ENCODE results near the gene DLG2. TPM values are rescaled to one million over a fixed set of nuclear protein-coding genes. Genes with fewer than 3 reads are reported as not detected.

DLG2 gene
- total RNA-seq, 4 donors from 2014 or later: 37.9 to 71.5 (median 44.9) TPM

DNA sequence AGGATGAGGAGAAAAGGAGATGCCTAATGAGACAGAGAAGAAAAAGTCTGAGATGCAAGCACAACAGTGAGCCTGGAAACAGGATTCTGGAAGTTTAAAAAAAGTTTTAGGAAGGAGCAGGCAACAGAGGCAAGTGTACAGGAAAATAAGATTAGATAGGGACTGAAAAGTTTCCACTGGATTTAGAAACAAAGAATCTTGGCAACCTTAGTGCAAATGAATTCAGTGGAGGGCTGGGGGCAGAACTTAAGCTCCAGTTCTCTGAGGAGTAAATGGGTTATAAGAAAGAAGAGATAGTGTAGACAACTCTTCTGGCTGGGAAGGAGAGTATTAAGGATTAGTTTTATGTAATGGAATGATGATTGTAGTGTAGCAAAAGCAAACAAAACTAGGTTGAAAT lies 1712.1 kb downstream of the DLG2 start:
- Histone ChIP-seq H3K27ac (no peak overlapping the region), H3K36me3 (no peaks in the 10 kb centered on the region), H3K27me3 (no peaks in the 10 kb centered on the region), H3K9me3 (no peaks in the 10 kb centered on the region), H3K4me3 (no peak overlapping the region), H3K4me1 (no peaks in the 10 kb centered on the region)
- TF ChIP-seq EP300 (IDR thresholded peaks at IDR 0.05) (no peak), POLR2AphosphoS5 (IDR thresholded peaks at IDR 0.05) (no peak), POLR2A (IDR thresholded peaks at IDR 0.05) (no peak)
- TF ChIP-seq, protein P1, sequence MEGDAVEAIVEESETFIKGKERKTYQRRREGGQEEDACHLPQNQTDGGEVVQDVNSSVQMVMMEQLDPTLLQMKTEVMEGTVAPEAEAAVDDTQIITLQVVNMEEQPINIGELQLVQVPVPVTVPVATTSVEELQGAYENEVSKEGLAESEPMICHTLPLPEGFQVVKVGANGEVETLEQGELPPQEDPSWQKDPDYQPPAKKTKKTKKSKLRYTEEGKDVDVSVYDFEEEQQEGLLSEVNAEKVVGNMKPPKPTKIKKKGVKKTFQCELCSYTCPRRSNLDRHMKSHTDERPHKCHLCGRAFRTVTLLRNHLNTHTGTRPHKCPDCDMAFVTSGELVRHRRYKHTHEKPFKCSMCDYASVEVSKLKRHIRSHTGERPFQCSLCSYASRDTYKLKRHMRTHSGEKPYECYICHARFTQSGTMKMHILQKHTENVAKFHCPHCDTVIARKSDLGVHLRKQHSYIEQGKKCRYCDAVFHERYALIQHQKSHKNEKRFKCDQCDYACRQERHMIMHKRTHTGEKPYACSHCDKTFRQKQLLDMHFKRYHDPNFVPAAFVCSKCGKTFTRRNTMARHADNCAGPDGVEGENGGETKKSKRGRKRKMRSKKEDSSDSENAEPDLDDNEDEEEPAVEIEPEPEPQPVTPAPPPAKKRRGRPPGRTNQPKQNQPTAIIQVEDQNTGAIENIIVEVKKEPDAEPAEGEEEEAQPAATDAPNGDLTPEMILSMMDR (IDR thresholded peaks at IDR 0.05): no peak
- no peak for DNase-seq (ENCODE audit: low spot score in 2 of 2)

- Histone ChIP-seq H3K9me3 (no peaks in the 10 kb centered on the region), H3K36me3 (no peaks in the 10 kb centered on the region), H3K27me3 (no peaks in the 10 kb centered on the region), H3K4me3 (no peak overlapping the region), H3K4me1 (no peaks in the 10 kb centered on the region), H3K27ac (no peak overlapping the region)
- no peak for DNase-seq (ENCODE audit: low spot score in 2 of 2)
- TF ChIP-seq POLR2AphosphoS5 (IDR thresholded peaks at IDR 0.05): no peak
- TF ChIP-seq, protein P1 (IDR thresholded peaks at IDR 0.05): no peak
- WGBS: 88% methylated on average over 5 of the region's 5 CpGs
Observed at GRCh38 chr11:83909579-83910534, 1717.3 kb downstream of the DLG2 start.

- no peak for TF ChIP-seq POLR2A (IDR thresholded peaks at IDR 0.05)
- TF ChIP-seq EP300 (IDR thresholded peaks at IDR 0.05): no peak
- no peak for TF ChIP-seq POLR2AphosphoS5 (IDR thresholded peaks at IDR 0.05)
- TF ChIP-seq, protein P1 (IDR thresholded peaks at IDR 0.05): no peak
- no peaks in the 10 kb centered on the region for H3K9me3 ChIP-seq
- DNase-seq (ENCODE audit: low spot score in 2 of 2): no peak
Observed at GRCh38 chr11:83908298-83908856, 1718.8 kb downstream of the DLG2 start.

GRCh38 chr11:83895516-83895915 lies 1731.6 kb downstream of the DLG2 start:
- DNase-seq (ENCODE audit: low spot score in 2 of 2): no peak
- H3K27ac ChIP-seq: no peak overlapping the region
- H3K27me3 ChIP-seq: no peaks in the 10 kb centered on the region
- H3K36me3 ChIP-seq: no peaks in the 10 kb centered on the region
- no peaks in the 10 kb centered on the region for H3K9me3 ChIP-seq
- H3K4me3 ChIP-seq: no peak overlapping the region
- TF ChIP-seq, protein P1 (IDR thresholded peaks at IDR 0.05): no peak
- no peak for TF ChIP-seq EP300 (IDR thresholded peaks at IDR 0.05)
- TF ChIP-seq POLR2A (IDR thresholded peaks at IDR 0.05): no peak
- no peak for TF ChIP-seq POLR2AphosphoS5 (IDR thresholded peaks at IDR 0.05)
- H3K4me1 ChIP-seq: no peaks in the 10 kb centered on the region

More at GRCh38 chr11:83908298-83908856, 1718.8 kb downstream of the DLG2 start:
- no peaks in the 10 kb centered on the region for H3K4me1 ChIP-seq
- no peaks in the 10 kb centered on the region for H3K27me3 ChIP-seq
- 84% methylated on average over 7 of the region's 7 CpGs for WGBS
- no peaks in the 10 kb centered on the region for H3K36me3 ChIP-seq
- no peak overlapping the region for H3K4me3 ChIP-seq
- no peak overlapping the region for H3K27ac ChIP-seq

GRCh38 chr11:83881428-83881827 lies 1745.7 kb downstream of the DLG2 start:
- H3K36me3 ChIP-seq: no peaks in the 10 kb centered on the region
- H3K9me3 ChIP-seq: no peaks in the 10 kb centered on the region
- 82% methylated on average over 1 of the region's 1 CpG for WGBS
- no peaks in the 10 kb centered on the region for H3K27me3 ChIP-seq
- H3K27ac ChIP-seq: no peak overlapping the region
- no peaks in the 10 kb centered on the region for H3K4me1 ChIP-seq
- H3K4me3 ChIP-seq: no peak overlapping the region
- no peak for TF ChIP-seq POLR2AphosphoS5 (IDR thresholded peaks at IDR 0.05)
- no peak for TF ChIP-seq POLR2A (IDR thresholded peaks at IDR 0.05)
- TF ChIP-seq, protein P1 (IDR thresholded peaks at IDR 0.05): no peak
- TF ChIP-seq EP300 (IDR thresholded peaks at IDR 0.05): no peak
- DNase-seq (ENCODE audit: low spot score in 2 of 2): no peak

Data from suprapubic skin (tissue), 4 donors.